HG03103 (cell line): ENCODE measurements around the gene BARHL1.

Source experiments
- ATAC-seq: cut with Tn5 transposase; IDR thresholded peaks from one replicate; pipeline ENCODE4 v1.9.1; 2021; ENCODE audit warnings: low read depth; ENCODE audit not compliant: unreplicated experiment

The BARHL1 gene

DNA sequence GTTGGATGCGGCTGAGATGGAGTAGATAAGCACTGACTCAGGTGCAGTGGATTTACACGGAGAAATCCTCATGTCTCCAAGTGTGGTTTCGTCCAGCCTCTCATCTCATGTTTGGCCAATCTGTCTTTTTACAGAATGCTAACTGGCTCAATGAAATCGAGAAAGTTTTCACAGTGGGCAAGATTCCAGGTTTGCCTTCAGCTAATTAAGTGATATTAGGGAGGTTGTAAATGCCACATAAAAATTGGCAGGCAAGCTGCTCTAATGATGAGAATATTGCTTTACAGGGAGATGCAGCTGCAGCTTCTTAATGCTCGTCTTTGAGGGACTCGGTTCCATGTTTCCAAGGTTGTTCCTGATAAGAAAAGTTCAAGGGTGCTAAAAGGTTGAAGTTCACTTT is 23.7 kb downstream of the BARHL1 start:
- ATAC-seq = no peak

DNA sequence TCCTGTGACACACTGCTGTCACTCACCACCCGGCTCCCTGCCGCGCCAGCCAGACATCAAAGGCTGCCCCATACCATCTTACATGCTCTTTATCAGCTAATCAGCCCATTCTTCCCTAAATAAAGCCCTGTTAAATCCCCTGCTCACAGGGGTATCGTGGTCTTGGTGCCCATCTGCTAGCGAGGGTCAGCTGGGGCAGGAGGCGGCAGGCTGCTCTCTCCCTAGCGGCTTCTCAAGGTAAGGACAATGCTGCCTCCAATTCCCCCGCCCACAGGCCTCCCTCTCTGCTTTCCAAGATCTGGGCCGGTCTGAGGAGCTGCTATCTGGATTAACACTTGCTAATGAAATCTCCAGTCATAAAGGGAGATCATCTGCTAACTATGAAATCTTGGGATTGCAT is 26.8 kb downstream of the BARHL1 start:
- no peak for ATAC-seq

DNA sequence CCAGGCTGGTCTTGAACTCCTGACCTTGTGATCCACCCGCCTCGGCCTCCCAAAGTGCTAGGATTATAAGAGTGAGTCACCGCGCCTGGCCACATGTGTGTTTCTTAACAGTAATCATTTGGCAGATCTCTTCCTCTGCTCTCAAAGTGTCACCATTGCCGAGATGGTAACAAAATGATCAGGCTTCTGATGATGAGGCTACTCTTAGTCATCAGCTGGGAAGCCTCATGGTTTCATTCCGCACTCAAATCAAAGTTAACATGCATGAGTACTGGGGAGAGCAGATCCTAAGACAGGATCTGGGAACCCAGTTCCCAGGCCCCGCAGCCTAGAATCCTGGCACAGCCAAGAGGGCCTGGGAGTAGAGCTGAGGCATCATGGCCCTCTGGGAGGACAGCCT is 27.4 kb downstream of the BARHL1 start:
- no peak for ATAC-seq

DNA sequence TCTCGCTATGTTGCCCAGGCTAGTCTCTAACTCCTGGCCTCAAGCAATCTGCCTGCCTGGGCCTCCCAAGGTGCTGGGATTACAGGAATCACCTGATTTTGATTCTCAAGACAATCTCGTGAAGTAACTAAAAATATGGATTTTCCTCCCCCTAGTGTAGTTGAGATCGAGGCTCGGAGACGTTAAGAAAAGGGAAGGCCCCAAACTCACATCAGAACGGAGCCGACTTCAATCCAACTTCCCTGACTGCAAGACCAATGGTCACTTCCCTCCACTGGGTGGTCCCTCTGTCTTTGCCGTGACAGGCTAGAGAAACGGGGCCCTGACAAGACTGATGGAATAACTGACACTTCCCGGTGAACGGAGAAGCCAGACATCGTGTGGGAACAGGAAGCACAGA is 28.3 kb downstream of the BARHL1 start:
- no peak for ATAC-seq

GRCh38 chr9:132614324-132614723 is 31.9 kb downstream of the BARHL1 start:
- ATAC-seq = no peak

- no peak for ATAC-seq
Measured at GRCh38 chr9:132615774-132616173, 33.4 kb downstream of the BARHL1 start.

- no peak for ATAC-seq
Measured at GRCh38 chr9:132616725-132617124, 34.3 kb downstream of the BARHL1 start.

GRCh38 chr9:132622159-132622558 is 39.8 kb downstream of the BARHL1 start:
- no peak for ATAC-seq

DNA sequence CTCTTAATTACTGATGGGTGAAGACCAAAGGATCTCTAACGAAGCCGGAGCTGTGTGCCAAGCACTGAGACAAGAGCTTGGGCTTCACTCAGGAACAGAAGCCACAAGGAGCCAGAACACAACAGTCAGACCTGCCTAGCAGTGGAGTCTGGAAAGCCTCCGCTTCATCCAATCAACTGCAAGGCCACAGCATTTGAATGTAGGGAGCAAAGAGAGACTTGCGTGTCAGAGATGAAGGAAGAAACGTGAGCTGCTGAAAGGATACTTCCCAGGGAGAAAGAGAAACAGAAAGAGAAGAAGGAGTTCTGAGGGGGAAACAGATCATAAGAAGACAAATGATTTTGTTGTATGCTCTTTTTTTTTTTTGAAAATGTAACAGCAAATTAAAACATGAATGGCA is 43.9 kb downstream of the BARHL1 start:
- ATAC-seq = no peak

- ATAC-seq = no peak
Measured at GRCh38 chr9:132627106-132627505, 44.7 kb downstream of the BARHL1 start.

DNA sequence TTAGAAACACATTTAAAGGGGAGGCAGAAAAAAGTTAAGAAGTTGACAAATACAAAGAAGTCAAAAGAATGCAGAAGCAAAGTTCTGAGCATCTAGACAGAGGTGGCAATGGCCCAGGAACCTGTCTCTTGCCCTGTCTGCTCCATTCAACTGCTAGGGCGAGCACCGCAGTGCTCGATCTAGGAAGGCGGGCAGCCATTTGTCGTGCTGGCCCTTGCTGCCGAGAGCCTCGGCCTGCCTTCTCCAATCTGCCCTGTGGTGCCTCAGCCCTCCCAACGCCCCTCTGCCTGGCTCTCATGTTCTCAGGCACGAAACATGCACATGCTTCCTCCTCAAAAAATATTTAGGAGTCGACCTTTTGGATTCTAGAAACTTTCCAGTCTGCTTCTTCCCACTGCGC is 45.2 kb downstream of the BARHL1 start:
- ATAC-seq = no peak

DNA sequence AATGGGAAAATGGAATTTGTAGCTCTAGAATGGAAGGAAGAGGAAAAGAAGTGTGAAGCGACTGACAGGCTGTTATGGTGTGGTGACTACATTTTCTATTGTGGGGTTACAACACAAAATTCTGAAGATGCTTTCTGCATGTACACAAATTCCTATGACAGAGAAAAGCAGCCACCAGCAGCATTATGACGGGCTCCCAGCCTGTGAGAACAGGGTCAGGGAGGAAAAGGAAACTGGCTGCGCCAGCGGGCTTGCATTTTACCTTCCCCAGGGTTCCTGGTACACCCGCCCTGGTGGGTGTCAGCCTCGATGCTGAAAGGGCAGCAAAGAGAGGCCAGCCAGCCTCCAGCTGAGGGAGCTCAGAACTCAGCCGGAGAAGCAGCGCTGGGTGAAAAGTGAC is 46.3 kb downstream of the BARHL1 start:
- no peak for ATAC-seq

DNA sequence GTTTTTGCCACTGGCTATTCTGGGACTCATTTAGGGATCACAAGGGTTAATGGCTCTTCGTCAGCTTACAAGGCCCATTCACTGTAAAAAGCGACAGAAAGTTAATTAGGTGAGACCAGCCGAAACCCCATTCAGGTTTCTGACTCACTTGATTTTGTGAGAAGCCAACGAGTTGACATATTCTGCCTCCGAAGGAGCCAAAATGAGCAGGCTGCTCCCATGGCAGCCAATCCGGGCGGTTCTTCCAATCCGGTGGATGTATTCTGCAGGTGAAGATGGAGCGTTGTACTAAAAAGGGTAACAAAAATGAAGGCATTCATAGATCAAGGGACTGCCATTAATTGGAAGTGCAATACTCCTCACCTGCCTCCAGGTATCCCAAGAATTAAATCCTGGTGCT is 47.7 kb downstream of the BARHL1 start:
- no peak for ATAC-seq

DNA sequence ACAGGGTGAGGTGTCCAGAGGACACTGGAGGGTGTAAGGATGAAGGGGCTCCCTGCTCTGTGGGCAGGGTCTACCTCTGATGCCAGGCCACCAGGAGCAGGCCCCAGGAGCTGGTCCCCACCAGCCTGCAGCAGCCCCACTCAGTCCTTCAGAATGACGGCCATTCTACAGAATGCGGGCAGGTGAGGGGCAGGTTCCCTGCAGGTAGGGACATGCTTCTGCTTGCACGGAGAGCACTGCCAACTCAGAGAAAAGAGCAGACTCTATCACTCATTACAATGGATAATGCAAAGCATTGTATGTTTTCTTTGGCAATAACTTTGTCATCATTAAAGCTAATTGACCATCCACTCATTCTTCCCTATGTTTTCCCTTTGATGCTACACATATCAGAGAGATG is 48.4 kb downstream of the BARHL1 start:
- no peak for ATAC-seq

DNA sequence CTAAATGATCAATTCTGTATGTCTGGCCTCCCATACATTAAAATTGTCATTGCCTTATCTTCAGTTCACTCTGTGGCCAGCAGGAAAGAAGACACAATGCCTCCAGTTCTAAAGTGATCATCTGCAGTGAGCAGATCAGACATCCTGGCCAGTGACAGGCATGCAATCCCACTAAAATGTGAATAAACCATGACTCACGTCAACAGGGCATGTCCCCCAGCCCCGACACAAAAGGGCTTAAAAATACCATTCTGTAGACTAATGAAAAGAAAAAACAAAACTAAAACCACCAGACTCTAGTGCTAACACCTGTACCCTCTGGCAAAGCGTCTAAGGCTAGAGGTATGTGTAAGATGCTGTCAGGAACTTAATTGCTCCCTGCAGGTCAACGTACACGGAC is 48.9 kb downstream of the BARHL1 start:
- no peak for ATAC-seq

- ATAC-seq = no peak
Measured at GRCh38 chr9:132631685-132632084, 49.3 kb downstream of the BARHL1 start.

- ATAC-seq = no peak
Measured at GRCh38 chr9:132632413-132633129, 50.2 kb downstream of the BARHL1 start.

DNA sequence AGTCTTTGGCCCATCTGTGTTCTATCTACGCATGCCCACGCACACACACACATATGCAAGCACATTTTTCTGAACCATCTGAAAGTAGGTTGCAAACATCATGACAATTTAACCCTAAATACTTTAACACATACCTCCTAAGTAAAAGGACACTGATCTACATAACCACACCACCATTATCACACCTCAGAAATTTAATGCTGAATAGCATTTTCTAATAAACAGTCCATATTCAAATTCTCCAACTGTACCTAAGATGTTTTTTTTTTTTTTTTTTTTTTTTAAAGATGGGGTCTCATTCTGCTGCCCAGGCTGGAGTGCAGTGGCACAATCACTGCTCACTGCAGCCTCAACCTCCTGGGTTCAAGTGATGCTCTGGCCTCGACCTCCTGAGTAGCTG is 51.9 kb downstream of the BARHL1 start:
- no peak for ATAC-seq

GRCh38 chr9:132637351-132637750 is 54.9 kb downstream of the BARHL1 start:
- ATAC-seq = no peak

DNA sequence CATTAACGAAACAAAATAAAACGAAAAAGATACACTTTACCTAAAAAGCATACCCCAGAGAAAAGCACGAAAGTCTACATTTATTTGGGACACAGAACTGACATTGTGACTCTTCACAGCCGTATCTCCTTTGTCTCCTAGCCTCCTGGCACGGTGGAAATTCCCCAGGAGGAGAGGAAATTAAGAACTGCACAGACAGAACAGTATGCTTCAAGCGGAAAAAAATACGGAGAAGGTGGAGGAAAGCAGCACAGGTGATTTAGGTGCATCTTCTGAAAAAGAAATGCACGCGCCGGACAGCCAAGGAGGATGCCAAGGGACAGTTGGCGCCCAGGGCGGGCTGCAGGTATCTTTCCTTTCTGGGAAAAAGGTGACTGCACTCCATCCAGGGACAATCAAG is 55.4 kb downstream of the BARHL1 start:
- no peak for ATAC-seq

- ATAC-seq = no peak
Measured at GRCh38 chr9:132638240-132638639, 55.8 kb downstream of the BARHL1 start.

DNA sequence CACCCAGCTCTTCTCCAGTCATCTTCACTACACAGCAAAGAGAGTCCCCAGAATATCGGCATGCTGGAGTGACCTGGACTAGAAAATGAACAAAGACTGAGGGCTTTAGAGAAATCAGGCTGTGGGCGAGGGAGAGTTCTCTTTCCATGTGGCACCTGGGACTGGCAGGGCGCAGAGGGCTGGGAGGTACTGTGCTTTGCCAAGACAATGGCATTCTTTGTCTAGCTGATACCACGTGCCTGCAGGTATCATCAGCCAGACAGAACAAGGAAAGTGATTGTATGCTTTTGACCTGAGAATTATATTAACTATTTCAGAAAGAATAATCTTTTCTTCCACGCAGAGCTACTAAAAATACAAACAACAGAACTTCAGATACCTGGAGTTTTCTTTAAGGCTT is 56.9 kb downstream of the BARHL1 start:
- no peak for ATAC-seq
